Neural cell (in vitro differentiated cells): Measurements from ENCODE around the gene LRRN3.

Experiments used
- CTCF ChIP-seq: fragments of 450-650 bp; IDR thresholded peaks from 2 replicates; pipeline ENCODE4 v1.5.1; 2014; ENCODE audit warnings: antibody characterized with exemption, mild to moderate bottlenecking, moderate library complexity; ENCODE audit not compliant: poor library complexity, severe bottlenecking
- EP300 ChIP-seq: fragments of 450-650 bp; conservative IDR thresholded peaks from 2 replicates; pipeline ENCODE4 v1.6.1; 2014; ENCODE audit warnings: antibody characterized with exemption, mild to moderate bottlenecking, moderate library complexity; ENCODE audit not compliant: poor library complexity, severe bottlenecking
- SMC3 ChIP-seq: fragments of 450-650 bp; conservative IDR thresholded peaks from 2 replicates; pipeline ENCODE4 v1.6.1; 2014; ENCODE audit warnings: antibody characterized with exemption, mild to moderate bottlenecking, moderate library complexity; ENCODE audit not compliant: poor library complexity
- TAF1 ChIP-seq: IDR thresholded peaks from 2 replicates; pipeline ENCODE4 v1.6.1; 2012; ENCODE audit warnings: low read depth

DNA sequence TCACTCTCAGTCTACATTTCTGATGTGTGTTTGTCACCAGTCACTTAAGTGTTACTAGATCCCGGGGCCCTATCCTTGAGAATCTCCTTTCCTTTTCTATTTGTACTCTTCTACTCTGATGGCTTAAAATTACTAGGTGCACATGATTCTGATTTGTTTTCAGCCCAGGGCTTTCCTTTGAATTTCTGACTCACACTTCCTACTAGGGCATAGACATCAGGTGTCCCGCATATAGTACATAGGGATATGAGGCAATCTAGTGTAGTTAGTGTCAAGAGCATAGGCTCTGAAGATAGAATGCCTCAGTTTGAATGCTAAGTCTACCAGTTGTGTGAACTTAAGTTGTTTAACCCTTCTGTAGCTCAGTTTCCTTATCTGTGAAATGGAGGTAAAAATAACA is 49.4 kb upstream of the LRRN3 start:
- no peak for TF ChIP-seq SMC3
- no peak for TF ChIP-seq TAF1
- TF ChIP-seq CTCF: no peak
- no peak for TF ChIP-seq EP300
